GM21526 (cell line): ENCODE measurements around the gene MAML3.

Experiments used
- ATAC-seq: cut with Tn5 transposase; IDR thresholded peaks from one replicate; pipeline ENCODE4 v1.9.1; 2021; ENCODE audit warnings: moderate library complexity; ENCODE audit not compliant: unreplicated experiment, low FRiP score

Gene MAML3

DNA sequence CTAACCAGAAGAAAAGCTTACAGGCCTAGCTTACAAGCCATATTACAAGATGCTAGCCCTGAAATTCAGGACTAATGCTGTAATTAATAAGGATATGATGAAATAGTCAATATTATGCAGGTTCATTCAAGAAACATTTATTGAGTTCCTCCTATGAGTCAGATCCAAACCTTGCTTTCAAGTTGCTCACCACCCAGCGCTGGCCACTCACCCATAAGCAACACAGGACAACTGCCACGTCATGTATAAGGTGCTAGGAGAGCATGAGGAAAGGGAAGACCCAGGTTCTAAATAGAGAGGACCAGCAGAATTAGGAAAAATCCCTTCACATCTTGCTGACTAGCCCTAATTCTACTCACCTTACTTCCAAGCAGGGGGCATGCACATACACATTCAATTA, 23.3 kb downstream of the MAML3 start:
- no peak for ATAC-seq

DNA sequence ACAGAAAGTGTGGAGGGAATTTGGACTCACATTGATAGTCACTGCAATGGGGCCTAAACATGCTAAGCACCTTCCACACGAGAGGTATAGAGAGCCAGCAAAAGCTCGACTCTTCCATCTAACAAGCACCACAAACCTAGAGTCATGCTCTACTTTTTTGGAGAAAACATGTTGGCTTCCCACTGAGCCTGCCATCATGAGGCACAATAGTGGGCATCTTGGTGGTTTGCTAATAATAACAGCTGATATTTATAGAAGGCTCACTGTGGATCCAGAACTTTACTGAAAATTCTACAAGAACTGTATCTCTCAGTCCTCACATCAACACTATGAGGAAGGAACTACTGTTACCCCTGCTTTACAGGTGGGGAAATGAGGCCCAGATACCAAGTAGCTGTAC, 26.6 kb downstream of the MAML3 start:
- no peak for ATAC-seq

DNA sequence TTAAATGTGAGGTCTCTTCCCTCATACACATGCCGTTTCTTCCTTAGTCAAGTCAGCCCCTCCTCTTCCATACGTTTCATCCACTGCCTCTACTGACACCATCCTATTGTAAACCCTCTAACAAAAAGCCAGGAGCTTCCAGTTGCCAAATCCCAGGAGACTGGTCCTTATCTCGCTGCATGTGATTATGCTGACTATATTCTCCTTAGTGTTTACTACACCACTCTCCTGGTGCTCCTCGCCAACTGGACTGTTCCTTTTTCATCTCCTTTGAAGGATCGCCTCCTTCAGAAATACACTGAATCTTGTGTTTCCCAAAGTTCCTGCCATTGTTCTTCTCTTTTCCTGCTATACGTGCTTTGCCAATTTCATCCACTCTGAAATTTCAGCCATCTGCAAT, 27.7 kb downstream of the MAML3 start:
- no peak for ATAC-seq

DNA sequence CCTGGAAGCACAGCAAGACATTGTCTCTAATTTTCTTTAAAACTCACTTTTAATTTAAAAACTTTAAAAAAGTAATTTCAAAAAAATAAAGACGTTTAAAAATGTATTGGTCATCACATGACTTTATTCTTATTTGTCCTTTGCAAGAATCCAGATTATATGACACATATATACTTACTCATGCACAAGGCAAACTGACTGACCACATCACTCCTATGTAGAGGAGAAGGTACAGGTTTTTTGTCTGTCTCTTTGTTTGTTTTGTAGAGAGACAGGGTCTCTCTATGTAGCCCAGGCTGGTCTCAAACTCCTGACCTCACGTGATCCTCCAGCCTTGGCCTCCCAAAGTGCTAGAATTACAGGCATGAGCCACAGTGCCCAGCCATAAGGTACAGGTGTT, 28.6 kb downstream of the MAML3 start:
- no peak for ATAC-seq

DNA sequence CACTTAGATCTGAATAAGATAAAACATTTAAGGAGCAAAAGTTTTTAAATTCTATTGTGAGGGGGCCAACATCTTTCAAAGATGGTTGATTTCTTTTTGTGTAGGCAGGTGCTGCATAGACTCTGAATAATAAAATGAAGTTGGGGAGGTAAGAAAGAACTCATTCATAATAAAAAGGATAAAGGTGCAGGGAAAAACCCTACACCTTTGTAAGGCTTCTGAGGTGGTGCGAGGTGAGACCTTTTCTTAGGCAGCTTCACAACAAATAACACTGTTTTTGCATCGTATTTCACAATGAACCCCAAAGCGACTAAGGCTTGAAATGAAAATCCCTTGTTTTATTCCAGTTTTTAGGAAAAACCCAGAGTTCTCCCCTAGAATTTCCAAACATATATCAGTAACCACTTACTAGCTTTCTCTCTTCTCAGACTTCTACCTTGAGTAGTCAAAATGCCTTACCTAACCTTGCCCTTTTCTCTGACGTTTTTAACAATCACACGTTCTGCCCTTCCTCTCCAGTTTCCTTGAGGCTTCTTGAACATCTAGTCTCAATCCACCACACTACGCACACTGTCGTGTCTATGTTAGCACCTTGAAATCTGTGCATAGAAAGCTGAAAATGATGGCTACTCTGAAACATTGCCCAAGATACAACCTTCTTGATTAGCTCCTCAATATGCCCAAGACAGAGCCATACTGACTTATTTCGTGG, 30.2 kb downstream of the MAML3 start:
- ATAC-seq = no peak

DNA sequence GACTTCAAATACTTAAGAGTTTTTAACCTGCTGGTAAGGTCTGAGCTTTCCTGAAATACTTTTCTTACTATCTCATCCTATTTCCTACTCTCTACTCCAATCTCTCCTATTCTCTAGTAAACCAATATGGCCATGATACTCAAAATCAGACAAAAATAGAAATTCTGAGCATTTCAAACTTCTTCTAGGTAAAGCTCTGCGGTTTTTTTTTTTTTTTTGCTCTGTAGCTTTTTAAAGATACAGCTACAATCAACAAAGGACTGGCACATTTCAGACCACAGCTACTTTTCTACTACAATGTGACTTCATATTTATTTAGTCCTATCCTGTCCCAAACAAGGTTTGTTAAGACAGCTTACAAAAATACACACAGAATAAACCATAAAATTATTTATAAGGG, 31.1 kb downstream of the MAML3 start:
- ATAC-seq = no peak

DNA sequence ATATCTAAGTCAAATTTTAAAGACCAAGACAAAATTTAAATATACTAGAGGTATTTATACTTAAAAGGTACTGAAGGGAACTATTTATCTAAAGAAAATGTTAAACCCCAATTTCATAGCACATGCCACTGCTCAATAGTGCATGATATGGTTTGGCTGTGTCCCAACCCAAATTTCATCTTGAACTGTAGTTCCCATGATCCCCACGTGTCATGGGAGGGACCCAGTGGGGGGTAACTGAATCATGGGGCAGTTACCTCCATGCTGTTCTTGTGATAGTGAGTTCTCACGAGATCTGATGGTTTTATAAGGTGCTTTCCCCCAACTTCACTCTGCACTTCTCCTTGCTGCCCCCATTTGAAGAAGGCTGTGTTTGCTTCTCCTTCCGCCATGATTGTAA, 32.3 kb downstream of the MAML3 start:
- ATAC-seq = no peak

DNA sequence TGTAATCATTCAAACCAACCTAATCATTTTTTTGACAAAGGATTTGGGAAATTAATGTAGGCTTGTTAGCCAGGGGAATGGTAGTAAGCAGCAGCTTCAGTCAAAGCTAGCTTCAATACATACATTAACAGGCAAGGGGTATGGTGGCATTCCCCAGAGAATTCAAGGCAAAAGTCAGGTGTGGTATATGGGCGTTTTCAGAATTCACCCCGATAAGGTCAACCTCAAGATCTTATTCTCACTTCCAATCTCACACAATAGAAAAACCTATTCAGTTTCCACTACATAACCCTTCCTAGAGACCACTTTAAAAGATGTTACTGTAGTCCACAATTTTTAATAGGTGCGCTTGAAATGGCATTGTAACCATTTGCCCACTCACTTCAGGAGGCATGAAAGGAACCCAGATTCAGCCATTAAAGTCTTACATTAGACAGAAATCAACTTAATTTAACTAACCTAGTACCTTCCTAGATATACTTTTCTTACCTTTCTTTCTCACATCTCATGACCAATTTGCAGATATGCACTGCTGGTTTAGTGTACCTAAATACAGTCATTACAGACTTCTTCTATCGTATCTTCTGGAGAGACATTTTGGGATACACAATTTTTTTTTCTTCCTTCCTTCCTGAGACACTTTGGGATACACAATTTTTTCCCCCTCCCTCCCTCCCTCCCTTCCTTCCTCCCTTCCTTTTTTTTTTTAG, 34.9 kb downstream of the MAML3 start:
- ATAC-seq = no peak

DNA sequence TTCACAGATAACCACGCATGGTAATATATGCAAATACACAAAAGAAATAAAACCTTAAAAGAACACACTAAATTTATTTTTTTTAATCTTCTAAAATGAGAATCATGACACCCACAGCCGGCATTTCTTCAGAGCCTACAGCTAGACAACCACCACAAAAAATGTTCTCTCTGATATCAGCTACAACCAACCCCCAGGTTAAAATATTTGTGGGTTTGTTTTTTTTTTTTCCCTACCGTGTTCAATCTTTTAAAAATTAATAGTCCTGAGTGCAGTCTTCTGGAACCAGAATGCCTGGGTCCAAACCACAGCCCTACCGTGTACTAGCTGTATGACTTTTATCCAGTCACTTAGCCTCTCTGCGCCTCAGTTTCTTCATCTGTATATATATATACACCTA, 36.0 kb downstream of the MAML3 start:
- ATAC-seq = no peak

DNA sequence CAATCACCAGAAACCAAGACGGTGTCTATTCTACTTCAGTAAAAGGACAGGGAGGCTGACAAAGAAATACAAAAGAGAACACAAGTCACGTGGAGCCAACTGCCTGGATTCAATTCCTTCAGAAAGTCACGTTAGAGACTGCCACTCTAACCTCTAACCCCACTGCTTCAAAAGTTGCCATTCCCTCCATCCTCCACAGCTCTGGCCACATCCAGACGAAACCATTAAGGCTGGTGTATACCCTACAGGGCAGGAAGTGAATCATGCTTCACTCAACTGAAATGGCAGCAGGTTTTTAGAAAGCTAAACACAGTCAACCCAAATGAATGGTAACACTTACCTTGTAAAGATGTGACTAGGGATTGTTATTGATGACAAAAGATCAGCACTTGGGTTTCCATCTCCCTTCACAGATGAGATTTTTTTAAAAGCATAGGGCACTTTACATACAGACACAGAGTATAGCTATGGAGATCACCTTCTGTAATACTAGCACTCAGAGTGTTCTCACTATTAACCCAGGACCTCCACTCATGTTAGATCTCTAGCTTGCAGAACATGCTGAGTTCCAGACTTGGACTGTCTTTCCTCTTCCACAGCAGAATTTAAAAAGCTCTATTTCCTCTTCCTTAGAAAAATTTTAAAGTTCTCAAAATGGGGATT, 37.4 kb downstream of the MAML3 start:
- ATAC-seq = no peak

DNA sequence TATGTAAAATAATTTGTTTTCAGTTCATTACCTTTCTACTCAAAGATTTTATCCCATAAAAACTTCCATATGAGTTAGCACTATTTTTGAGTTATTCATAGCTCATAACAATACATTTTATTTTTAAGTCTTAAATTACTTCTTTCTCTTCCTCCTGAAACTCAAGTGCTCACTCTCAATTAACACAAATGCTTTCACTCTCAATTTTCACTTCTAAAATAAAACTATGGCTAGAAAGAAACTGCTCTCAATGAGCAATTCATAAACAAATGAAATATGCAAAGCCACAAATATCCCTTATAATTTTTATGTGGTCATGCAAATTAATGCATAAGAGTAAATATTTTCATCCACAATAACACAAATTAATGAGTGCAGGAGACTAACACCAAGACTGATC, 38.8 kb downstream of the MAML3 start:
- no peak for ATAC-seq

DNA sequence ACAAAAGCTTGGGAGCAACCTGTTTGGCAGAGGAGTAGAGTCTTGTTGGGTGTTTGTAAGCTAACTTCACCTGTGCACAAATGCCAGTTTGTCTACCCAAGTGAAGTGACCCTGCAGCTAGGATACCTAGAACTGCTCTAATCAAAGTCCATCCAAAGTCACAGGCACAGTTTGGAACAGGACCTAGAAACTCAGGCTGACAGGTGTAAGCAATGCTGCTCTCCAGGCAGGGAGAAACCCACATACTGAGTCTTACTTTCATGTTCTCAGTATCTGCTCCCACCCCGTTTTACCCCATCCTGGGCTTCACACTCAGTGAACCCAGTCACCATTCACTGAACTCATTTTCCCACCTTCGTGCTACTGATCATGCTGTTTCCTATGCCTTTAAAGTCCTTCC, 40.3 kb downstream of the MAML3 start:
- no peak for ATAC-seq

DNA sequence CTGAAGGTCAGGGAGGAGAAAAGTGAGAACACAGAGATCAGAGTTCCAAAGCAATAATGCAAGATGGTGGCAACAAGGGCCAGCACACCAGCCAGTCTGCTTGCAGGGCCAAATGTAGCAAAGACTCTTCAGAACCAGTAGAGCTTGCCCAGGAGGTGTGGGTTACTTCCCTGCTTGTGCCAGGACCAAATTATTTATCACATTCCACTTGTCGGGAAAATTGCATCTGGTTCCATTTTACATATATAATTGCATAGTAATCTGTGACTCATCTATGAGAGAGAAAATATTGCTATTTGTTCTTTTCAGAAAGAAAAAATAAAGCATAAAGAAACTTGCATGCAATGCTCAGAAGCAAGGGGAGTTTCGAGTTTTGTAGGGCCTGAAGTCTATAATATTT, 41.4 kb downstream of the MAML3 start:
- no peak for ATAC-seq

DNA sequence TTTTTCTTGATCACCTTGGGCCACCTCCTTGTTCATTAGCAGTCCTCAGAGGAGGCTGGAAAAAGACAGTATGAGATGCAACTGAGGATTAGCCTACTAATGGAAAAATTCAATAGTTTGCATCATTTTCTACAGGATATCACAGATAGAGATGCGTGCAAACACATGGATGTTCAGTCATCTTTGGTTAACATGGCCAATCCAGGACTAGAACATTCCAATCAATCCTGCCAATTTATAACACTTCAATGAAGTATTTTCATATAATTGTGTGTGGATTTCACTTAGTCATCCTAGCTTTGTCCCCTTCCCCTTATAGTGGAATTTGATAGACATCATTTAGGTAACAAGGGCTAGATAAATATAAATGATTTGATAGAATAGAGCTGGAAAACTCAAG, 42.7 kb downstream of the MAML3 start:
- ATAC-seq = no peak

DNA sequence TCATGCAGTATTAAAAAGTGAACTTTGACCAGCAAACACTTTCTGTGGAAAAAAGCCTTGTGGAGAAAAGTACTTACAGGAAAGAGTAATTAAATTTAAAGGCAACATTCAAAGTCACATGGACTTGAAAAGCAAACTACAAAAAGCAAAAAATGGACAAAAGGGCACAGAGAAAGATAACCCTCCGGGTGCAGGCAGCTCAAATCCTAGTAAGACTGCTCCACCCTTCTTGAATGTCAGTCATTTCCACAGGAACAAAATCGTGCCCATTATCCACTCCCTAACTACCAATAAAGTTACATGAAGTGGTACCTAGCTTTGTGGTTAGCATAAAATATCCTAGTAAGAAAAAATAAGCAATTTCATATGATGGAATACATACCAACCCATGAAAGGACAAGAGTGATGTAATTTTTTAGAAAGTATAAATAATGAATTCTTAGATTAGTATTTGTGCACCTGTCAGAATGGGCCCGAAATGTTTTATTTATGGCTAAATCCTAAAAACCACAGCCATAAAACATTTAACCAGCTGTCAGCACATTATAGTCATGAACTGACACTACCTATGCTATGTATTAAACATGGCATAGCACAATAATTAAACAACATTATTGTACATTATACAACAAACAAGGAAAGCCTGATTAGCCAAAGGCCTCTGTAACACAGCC, 43.3 kb downstream of the MAML3 start:
- no peak for ATAC-seq

DNA sequence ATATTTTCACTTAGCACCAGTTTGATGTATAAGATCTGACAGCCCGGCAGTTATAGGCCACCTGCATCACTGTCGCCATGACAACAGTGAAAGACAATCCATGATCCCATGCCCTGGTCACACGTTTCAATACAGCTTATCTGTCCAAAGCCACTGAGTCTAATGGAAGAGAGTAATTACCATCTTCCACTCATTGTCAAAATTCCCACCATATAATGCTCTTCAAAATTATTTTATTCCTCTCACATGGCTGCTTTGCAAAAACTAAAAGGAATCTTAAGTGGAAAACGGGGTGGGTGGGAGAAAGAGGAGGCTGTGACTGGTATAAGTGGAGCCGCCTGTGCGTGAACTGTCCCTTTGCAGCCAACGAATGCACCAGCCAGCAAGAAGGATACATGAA, 44.2 kb downstream of the MAML3 start:
- ATAC-seq = no peak

DNA sequence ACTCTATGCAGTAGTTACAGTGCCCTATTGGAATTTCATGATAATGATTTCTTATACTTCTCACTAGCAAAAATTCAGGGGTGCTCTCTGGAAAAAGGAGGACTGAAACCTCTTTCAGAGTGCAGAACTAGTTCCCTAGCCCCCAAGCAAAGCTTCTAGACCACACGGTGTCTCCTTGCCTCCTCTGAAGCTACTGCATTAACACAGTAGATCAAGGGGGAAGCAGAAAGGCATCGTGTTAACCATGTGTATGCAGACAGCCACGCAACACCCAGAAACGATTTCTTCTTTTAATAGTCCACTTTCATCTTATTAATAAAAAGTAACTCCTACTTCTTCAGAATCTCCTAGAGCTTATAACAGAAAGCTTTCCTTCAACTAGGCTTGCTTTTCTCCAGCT, 44.7 kb downstream of the MAML3 start:
- no peak for ATAC-seq

DNA sequence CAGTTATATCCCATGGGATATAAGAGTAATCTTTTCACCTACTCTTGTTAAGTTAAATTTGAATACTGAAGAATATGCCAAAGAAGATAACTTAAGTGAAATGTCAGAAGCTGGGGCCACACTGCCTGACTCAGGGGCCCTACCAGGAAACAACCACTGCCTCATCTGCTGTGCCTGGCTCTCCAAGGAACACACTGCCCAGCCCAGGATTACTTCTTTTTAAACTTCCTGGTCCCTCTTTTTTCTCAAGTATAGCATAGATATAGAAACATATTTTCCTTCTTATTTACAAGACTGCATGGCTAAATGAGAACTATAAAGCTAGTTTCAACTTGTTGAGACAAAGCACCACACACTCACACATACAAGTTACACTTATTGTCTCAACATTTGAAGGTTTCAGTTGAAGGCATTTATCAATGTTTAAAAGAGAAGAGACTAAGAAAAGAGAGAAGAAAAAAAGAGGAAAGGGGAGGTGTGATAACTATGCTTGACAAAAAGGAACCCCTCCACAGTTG, 45.2 kb downstream of the MAML3 start:
- no peak for ATAC-seq

DNA sequence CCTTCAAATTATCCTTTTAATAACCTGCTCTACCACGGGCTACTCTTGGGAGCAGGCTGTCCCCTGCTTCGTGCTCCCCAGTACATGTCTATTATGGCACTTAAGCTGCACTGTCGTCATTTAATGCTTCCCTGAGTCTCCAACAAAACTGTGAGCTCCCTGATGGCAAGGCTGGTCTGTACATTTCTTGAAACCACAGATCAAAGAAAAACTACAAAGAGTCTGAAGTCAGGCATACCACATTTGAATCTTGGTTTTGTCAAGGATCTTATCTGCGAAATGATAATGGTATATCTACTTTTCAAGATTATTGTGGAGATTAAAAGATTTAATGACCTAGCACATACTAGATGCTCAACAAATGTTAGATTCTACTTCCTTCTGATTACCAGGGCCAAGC, 45.7 kb downstream of the MAML3 start:
- no peak for ATAC-seq

DNA sequence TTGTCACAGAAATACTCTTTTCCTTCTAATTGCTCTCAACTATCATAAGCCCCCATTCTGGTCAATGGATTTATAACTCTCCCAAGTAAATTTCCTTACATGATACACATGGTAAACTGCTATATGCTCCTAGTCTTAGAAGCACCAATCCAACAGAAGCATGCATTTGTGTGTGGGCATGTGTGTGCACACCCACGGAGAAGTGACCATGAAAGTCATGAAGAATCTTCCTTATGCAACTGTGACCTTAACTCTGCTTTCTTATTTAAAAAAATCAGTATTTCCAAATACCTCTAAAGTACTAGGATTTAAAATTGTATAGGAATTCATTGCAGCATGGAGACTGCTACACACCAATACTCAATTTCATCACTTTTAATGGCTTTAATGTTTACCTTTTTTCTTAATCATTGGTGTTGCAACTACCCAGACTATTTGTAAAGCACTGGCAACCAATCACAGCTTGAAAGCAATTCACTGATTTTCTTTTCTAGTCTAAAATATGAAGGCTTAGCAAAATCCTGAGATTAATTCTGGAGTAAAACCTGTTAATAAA, 47.6 kb downstream of the MAML3 start:
- ATAC-seq = no peak

DNA sequence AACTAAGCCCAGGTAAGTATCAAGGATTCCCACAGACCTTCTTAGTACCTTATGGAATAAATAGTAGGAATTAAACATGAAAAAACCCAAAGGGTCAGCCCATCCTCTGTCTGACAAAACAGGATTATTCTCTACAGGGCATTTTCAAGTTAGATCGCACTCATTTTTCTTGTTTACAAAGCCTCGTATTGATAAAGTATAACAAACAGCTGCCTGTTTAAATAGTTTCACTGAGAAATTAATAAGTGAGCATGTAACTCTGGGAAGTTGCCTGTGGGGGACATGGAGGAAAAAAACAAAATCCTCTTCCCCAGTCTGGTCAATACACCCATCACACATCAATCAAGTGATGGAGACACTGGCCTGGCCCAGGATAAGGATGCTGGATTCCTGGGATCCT, 48.5 kb downstream of the MAML3 start:
- ATAC-seq = no peak
